Panc1 (cell line): ENCODE measurements around the gene AKAP11. TPM values are rescaled to one million over a fixed set of nuclear protein-coding genes. Genes with fewer than 3 reads are reported as not detected.

Experiments used
- ATAC-seq: fragments of 200-7000 bp; cut with Tn5 transposase; 2 replicates; pipeline ENCODE4 v1.9.1; 2020; ENCODE audit warnings: mild to moderate bottlenecking, moderate library complexity
- BruUV-seq: library from RNA; stranded (reverse); fragments of 400-500 nt; replicated peaks from 2 replicates; lab custom pipeline; 2021; lab: Mats Ljungman, UMichigan
- CTCF ChIA-PET: fragments of 300-600 bp; sonication (Branson Sonifier 250); formaldehyde crosslinking; loops from one replicate; lab custom pipeline; 2022; ENCODE audit warnings: antibody characterized with exemption; lab: Charles Lee
- POLR2A ChIA-PET: fragments of 300-600 bp; sonication (Branson Sonifier 250); formaldehyde crosslinking; loops from one replicate; lab custom pipeline; 2022; ENCODE audit warnings: antibody characterized with exemption; lab: Charles Lee
- DNase-seq: peaks from one replicate; pipeline ENCODE4 v3.0.0-alpha.2; 2010; ENCODE audit warnings: low read depth, low spot score
- H3K27ac ChIP-seq: 2 replicates; pipeline ENCODE4 v1.5.1; 2011; ENCODE audit warnings: mild to moderate bottlenecking, low read length, inconsistent platforms
- H3K27me3 ChIP-seq: fragments of 200-500 bp; sonication (Bioruptor generic); 2 replicates; pipeline ENCODE4 v1.6.0; 2014; ENCODE audit warnings: low read length, inconsistent platforms; ENCODE audit not compliant: control insufficient read depth, insufficient read depth
- H3K36me3 ChIP-seq: fragments of 200-500 bp; sonication (Bioruptor generic); 2 replicates; pipeline ENCODE4 v1.5.1; 2014; ENCODE audit warnings: inconsistent platforms, mild to moderate bottlenecking, low read length, moderate library complexity; ENCODE audit not compliant: control insufficient read depth, insufficient read depth
- H3K4me1 ChIP-seq: 2 replicates; pipeline ENCODE4 v1.5.1; 2011; ENCODE audit warnings: inconsistent platforms, mild to moderate bottlenecking, low read length, moderate library complexity; ENCODE audit not compliant: control insufficient read depth, insufficient read depth
- H3K4me3 ChIP-seq, 2 experiments: 2 replicates each; pipeline ENCODE4 v1.5.1; 2011 to 2012; ENCODE audit warnings: low read depth in 2 of 2, low read length in 2 of 2, mild to moderate bottlenecking in 2 of 2, inconsistent platforms in 1 of 2, moderate library complexity in 1 of 2
- H3K9me3 ChIP-seq: fragments of 200-500 bp; sonication (Bioruptor generic); 2 replicates; pipeline ENCODE4 v1.5.1; 2014; ENCODE audit warnings: low read depth, mild to moderate bottlenecking, inconsistent platforms, low read length, moderate library complexity; ENCODE audit not compliant: control insufficient read depth, insufficient read depth
- CTCF ChIP-seq: fragments of 450-650 bp; IDR thresholded peaks from 2 replicates; pipeline ENCODE4 v1.5.1; 2017; ENCODE audit warnings: mild to moderate bottlenecking
- POLR2AphosphoS5 ChIP-seq: IDR thresholded peaks from 2 replicates; pipeline ENCODE4 v1.6.1; 2012; ENCODE audit warnings: mild to moderate bottlenecking, low read depth, low read length, moderate library complexity
- REST ChIP-seq, 2 experiments: IDR thresholded peaks; 2 replicates each; pipeline ENCODE4 v1.6.1; 2011 to 2012; ENCODE audit warnings: low read depth in 2 of 2, control low read depth in 1 of 2, low read length in 1 of 2, mild to moderate bottlenecking in 1 of 2, moderate library complexity in 1 of 2; ENCODE audit not compliant: insufficient read depth in 1 of 2
- SIN3A ChIP-seq: IDR thresholded peaks from 2 replicates; pipeline ENCODE4 v1.6.1; 2012; ENCODE audit warnings: low read depth, mild to moderate bottlenecking, low read length, moderate library complexity, borderline replicate concordance; ENCODE audit not compliant: insufficient read depth
- TCF7L2 ChIP-seq: IDR thresholded peaks from 2 replicates; pipeline ENCODE4 v1.6.1; 2011; ENCODE audit warnings: mild to moderate bottlenecking, low read depth, low read length, inconsistent platforms
- in situ Hi-C: cut with HindIII; loops from 2 replicates; pipeline ENCODE4 v1.10.0; 2016; ENCODE audit warnings: low sequenced_read_pairs, low pct_unique_long_range_greater_than_20kb
- intact Hi-C: fragments of 100-400 bp; cut with micrococcal nuclease; formaldehyde crosslinking; loops from one replicate; pipeline ENCODE4 v1.10.0; 2022; ENCODE audit not compliant: unreplicated experiment
- total RNA-seq: library from RNA; stranded (reverse); gene quantifications from one replicate; pipeline ENCODE4 v1.2.1, GENCODE V29; 2021; ENCODE audit not compliant: unreplicated experiment

AKAP11 gene
- total RNA-seq, 1 experiment from 2014 or later, result 17.8 TPM

GRCh38 chr13:42322806-42323205 is 50.9 kb downstream of the AKAP11 start:
- DNase-seq, result no peak
- ChIA-PET POLR2A (no interaction called here), CTCF (no interaction called here)
- in situ Hi-C loops (no loop called here), intact Hi-C loops (no loop called here)
- TF ChIP-seq CTCF (no peak), REST (IDR thresholded peaks at IDR 0.05; ENCODE audit: insufficient read depth in 1 of 2, low read depth in 2 of 2, low read length in 1 of 2) (no peak), POLR2AphosphoS5 (no peak), SIN3A (no peak), TCF7L2 (no peak)
- no TSS peak for BruUV-seq
- H3K27ac ChIP-seq, result no peak overlapping the region
- H3K36me3 ChIP-seq, result no peaks in the 10 kb centered on the region; the same call in 1 of the 2 replicates
- no peaks in the 10 kb centered on the region for H3K4me1 ChIP-seq
- H3K9me3 ChIP-seq, result no peaks in the 10 kb centered on the region
- no peaks in the 10 kb centered on the region for H3K27me3 ChIP-seq
- no peak for ATAC-seq
- no peak overlapping the region for H3K4me3 ChIP-seq

GRCh38 chr13:42324704-42325103 is 52.8 kb downstream of the AKAP11 start:
- no peak for ATAC-seq
- H3K4me1 ChIP-seq, result no peaks in the 10 kb centered on the region
- ChIA-PET CTCF (no interaction called here), POLR2A (no interaction called here)
- H3K4me3 ChIP-seq, result no peak overlapping the region
- DNase-seq, result no peak
- in situ Hi-C loops, result no loop called here
- H3K27me3 ChIP-seq, result no peaks in the 10 kb centered on the region
- no peak overlapping the region for H3K27ac ChIP-seq
- H3K36me3 ChIP-seq, result no peaks in the 10 kb centered on the region; the same call in 1 of the 2 replicates
- no peaks in the 10 kb centered on the region for H3K9me3 ChIP-seq
- TF ChIP-seq SIN3A, result no peak
- TF ChIP-seq TCF7L2, result no peak
- no peak for TF ChIP-seq REST (IDR thresholded peaks at IDR 0.05; ENCODE audit: insufficient read depth in 1 of 2, low read depth in 2 of 2, low read length in 1 of 2)
- no peak for TF ChIP-seq POLR2AphosphoS5
- TF ChIP-seq CTCF, result no peak
- intact Hi-C loops, result no loop called here
- no TSS peak for BruUV-seq
